ENCODE data around the gene TMEM204. TPM values are rescaled to one million over a fixed set of nuclear protein-coding genes. Genes with fewer than 3 reads are reported as not detected.

The TMEM204 gene
- total RNA-seq, 1 donor from 2014 or later, result 27.1 TPM

DNA sequence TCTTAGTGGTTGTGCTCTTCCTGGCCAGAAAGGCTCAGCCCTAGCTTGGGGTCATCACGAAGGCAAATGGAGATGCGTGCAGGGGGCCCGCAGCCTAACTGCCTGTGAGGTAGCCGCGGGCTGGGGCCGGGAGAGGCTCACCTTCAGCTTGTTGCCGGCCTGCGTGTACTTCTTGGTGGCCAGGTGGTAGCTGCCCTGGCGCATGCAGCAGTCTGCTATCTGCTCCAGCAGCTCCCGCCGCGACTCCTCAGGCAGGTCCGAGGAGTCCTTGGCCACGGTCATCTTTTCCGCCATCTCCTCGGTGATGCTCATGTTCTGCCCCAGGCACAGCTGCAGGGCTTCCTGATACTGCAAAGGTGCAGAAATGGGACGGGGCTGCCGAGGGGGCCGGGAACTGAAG lies 13.0 kb upstream of the TMEM204 start:
- H3K4me1 ChIP-seq, result no peaks in the 10 kb centered on the region
- H3K9me3 ChIP-seq (replicated peaks), result no peaks in the 10 kb centered on the region
- peaks cover 22% of the 10 kb centered on the region for H3K36me3 ChIP-seq
- DNase-seq, result no peak
- no peak overlapping the region for H3K27ac ChIP-seq (replicated peaks)
- H3K27me3 ChIP-seq (ENCODE audit: low read depth), result no peaks in the 10 kb centered on the region
- no peak overlapping the region for H3K4me3 ChIP-seq
- no peak for TF ChIP-seq CTCF (IDR thresholded peaks at IDR 0.05; ENCODE audit: borderline replicate concordance)
- intact Hi-C loops (cut with micrococcal nuclease), result no loop called here

DNA sequence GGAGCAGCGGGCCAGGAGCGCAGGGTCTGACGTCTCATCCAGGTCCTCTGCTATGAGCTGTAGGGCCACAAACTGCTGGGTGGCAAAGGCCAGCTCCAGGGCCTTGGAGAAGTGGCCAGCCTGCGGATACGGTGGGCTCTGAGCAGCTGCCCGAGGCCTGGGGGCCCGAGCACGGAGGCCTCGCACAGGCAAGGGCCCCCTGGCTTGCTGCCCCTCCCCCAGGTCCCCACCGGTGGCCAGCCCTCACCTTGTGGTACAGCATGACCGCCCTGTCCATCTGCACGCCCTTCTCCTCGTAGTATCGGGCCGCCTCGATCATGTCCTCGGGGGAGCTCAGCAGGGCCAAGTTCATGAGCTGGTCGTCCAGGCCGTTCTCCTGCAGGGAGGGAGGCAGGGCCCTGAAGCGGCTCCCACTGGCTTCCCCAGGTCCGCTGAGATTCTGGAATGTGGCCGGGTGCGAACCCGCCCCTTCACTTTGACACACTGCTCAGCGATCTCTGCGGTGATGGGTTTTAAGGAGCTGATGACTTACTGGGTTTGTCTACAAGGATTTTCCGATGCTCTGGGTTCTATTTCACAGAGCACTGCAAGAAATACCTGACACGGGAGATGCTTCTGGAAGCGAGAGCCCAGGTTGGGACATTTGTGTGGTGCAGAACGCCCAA lies 9.8 kb upstream of the TMEM204 start:
- Histone ChIP-seq H3K36me3 (peaks cover 22% of the 10 kb centered on the region), H3K9me3 (replicated peaks) (no peaks in the 10 kb centered on the region), H3K27me3 (ENCODE audit: low read depth) (no peaks in the 10 kb centered on the region), H3K4me3 (no peak overlapping the region), H3K27ac (replicated peaks) (no peak overlapping the region), H3K4me1 (peaks cover 21% of the 10 kb centered on the region)
- DNase-seq, result no peak
- TF ChIP-seq CTCF (IDR thresholded peaks at IDR 0.05; ENCODE audit: borderline replicate concordance), result no peak
- intact Hi-C loops (cut with micrococcal nuclease), result no loop called here

GRCh38 chr16:1524366-1524765 lies 9.1 kb upstream of the TMEM204 start:
- H3K27ac ChIP-seq (replicated peaks), result no peak overlapping the region
- H3K9me3 ChIP-seq (replicated peaks), result no peaks in the 10 kb centered on the region
- peaks cover 21% of the 10 kb centered on the region for H3K36me3 ChIP-seq
- peaks cover 27% of the 10 kb centered on the region for H3K4me1 ChIP-seq
- intact Hi-C loops (cut with micrococcal nuclease), result no loop called here
- no peak for DNase-seq
- TF ChIP-seq CTCF (IDR thresholded peaks at IDR 0.05; ENCODE audit: borderline replicate concordance), result no peak
- no peaks in the 10 kb centered on the region for H3K27me3 ChIP-seq (ENCODE audit: low read depth)
- no peak overlapping the region for H3K4me3 ChIP-seq

DNA sequence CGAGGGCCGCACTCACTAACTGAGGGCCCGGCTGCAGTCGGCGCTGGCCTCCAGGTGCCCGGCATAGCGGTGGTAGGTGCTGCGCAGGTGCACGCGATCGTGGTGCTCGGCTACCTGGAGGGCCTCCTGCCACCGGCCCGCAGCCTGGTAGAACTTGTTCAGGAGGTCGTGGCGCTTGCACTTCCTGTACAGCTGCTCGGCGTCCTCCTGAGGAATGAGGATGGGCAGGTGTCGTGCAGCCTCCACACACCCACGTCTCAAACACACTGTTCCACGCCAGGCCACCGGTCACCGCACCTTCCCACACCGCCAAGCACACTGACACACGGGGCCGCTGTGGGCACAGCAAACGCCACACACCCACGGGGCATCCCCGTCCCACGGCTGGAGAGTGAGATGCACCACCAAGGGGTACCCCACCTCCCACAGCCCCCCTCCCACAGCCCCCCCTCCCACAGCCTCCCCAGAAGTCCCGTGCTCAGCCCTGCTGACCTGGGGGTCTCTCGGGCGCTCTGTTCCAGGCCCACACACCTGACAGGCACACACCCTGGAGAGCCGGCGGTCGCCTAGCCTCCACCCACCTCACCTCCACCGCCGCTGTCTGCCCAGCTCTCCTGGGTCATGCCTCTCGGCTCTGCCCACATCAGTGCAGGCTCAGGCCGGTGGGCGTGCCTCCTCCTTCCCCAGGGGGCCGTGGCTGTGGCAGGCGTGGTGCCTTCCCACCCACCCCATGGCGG lies 7.4 kb upstream of the TMEM204 start:
- Histone ChIP-seq H3K27me3 (ENCODE audit: low read depth) (no peaks in the 10 kb centered on the region), H3K27ac (replicated peaks) (no peak overlapping the region), H3K4me3 (no peak overlapping the region), H3K9me3 (replicated peaks) (no peaks in the 10 kb centered on the region), H3K36me3 (peaks cover 5% of the 10 kb centered on the region), H3K4me1 (peaks cover 44% of the 10 kb centered on the region)
- TF ChIP-seq CTCF (IDR thresholded peaks at IDR 0.05; ENCODE audit: borderline replicate concordance), result no peak
- intact Hi-C loops (cut with micrococcal nuclease), result no loop called here
- DNase-seq, result no peak

DNA sequence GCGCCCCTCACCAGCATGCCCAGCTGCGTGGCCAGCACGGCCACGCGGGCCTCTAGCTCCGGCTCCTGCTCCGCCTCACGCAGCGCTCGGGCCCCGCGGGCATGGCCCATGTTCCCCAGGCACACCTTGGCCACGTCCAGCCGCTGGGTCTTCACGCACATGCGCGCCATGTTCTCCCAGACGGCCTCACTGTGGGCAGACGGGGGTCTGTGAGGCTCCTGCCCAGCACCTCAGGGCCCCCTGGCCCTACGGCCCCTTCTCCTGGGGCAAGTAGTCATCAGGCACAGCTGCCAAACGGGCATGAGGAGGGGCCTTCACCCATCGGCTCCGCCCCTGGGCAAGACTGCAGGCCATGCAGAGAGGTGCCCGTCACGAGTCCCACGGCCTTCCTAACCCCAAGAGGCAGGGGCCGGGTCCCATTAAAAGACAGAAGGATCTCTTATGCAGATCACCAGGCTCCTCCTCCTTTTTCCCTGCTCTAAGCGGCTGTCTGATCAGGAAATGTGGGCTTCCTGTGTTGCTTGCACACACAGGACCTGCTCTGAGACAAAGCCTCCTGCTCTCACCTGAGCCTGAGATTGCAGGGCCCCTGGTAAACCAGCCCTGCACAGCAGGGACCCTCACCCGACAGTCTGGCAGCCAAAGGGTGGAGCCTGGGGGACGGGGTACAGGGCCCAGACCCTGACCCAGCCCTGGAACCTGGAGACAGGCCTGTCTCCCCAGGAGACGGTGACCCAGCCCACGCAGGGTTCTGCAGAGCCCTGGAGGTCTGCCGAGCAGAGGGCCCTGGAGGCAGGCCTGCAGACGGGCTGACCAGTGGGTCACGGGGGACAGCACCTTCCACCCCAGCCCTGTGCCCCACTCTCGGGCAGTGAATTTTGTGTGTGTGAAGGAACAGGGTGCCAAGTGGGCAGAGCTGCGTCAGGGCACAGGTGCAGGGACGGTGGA lies 6.6 kb upstream of the TMEM204 start:
- no peak for DNase-seq
- Histone ChIP-seq H3K36me3 (peaks cover 5% of the 10 kb centered on the region), H3K27ac (replicated peaks) (peak overlapping the region; percentile 98), H3K9me3 (replicated peaks) (no peaks in the 10 kb centered on the region), H3K4me3 (no peak overlapping the region), H3K27me3 (ENCODE audit: low read depth) (no peaks in the 10 kb centered on the region), H3K4me1 (peaks cover 52% of the 10 kb centered on the region)
- no peak for TF ChIP-seq CTCF (IDR thresholded peaks at IDR 0.05; ENCODE audit: borderline replicate concordance)
- intact Hi-C loops (cut with micrococcal nuclease), result no loop called here

All from left ventricle myocardium inferior (tissue), 1 donor.